Activated CD8-positive, alpha-beta memory T cell treated with anti-CD3 and anti-CD28 coated beads for 4 hours (primary cell): ENCODE data around the gene PDIA3.
"Not testable (repeated sequence)": the region's sequence is repeated elsewhere in the genome, so short reads cannot be mapped to it uniquely, and the experiment has no call there.

Experiments used
- DNase-seq, 2 donors: peaks; one replicate each; pipeline ENCODE4 v3.0.0-alpha.2; 2020; ENCODE audit warnings: low read depth in 2 of 2

Gene PDIA3

DNA sequence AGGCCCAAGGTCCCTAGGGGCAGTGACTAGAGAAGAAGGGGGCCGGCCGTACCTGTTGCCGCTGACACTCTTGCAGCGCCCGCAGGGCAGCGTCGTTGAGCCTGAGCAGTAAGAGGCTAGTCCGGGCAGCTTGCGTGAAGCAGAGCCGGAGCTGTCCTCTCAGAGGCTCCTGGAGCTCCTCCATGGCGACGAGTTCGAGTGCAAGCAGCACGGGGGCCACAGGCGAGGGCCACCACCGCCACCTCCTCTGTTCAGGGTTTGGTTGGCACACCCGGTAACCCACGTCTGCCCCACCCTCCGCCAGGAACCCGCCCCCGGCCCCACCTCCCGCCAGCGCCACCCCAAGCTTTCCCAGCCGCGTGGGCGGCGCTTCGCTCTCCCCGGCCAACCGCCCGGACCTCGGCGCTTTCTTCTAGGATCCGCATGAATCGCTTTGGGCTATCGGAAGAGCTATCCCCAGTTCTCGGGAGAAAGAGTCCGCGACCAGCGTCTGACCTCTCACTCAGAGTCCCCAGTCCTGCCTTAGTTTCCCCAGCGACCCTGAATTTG is 30.6 kb downstream of the PDIA3 start, which contains the start of gene ELL3:
TSS of gene ELL3 (minus strand) at position 249 of the 549 bp plus-strand sequence. CDS start at position 184, 65 bp downstream.
- DNase-seq: peak; percentile 52 to 60

GRCh38 chr15:43777267-43777914 is 31.2 kb downstream of the PDIA3 start:
- DNase-seq: peak; percentile 65 to 69

GRCh38 chr15:43779016-43779415 is 32.8 kb downstream of the PDIA3 start:
- DNase-seq: no peak

DNA sequence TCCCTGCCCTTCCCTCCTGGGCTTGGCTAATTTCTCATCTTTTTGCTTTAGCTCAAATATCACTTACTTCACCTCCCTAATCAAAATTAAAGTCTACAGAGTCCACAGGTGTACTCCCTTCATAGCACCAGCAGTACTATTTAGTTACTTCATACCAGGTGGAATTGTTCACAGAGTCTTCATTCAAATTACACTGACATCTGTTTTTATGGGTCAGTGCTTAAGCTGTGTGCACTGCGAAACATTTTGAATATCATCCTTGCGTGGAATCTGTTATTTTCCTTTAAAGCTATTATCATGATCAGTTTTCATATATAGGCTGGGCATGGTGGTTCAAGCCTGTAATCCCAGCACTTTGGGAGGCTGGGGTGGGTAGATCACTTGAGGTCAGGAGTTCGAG is 43.2 kb downstream of the PDIA3 start:
- DNase-seq: no peak

GRCh38 chr15:43791993-43792760 is 45.9 kb downstream of the PDIA3 start, which contains the start of gene SERF2:
TSS of gene SERF2 (plus strand) at chr15:43792320. CDS start at chr15:43792377, 57 bp downstream.
- peak; percentile 99 to 100 for DNase-seq

- DNase-seq: peak in 1 of 2 donors; percentile 24
Observed at GRCh38 chr15:43792761-43793476, 46.7 kb downstream of the PDIA3 start.

DNA sequence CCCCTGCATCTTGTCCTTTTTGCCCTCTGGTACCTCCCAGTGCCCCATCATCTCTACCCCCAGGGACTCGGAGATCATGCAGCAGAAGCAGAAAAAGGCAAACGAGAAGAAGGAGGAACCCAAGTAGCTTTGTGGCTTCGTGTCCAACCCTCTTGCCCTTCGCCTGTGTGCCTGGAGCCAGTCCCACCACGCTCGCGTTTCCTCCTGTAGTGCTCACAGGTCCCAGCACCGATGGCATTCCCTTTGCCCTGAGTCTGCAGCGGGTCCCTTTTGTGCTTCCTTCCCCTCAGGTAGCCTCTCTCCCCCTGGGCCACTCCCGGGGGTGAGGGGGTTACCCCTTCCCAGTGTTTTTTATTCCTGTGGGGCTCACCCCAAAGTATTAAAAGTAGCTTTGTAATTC is 47.4 kb downstream of the PDIA3 start:
- DNase-seq: no peak

- DNase-seq: no peak
Observed at GRCh38 chr15:43794269-43795037, 48.2 kb downstream of the PDIA3 start.

GRCh38 chr15:43795197-43795596 is 49.0 kb downstream of the PDIA3 start:
- no peak for DNase-seq

DNA sequence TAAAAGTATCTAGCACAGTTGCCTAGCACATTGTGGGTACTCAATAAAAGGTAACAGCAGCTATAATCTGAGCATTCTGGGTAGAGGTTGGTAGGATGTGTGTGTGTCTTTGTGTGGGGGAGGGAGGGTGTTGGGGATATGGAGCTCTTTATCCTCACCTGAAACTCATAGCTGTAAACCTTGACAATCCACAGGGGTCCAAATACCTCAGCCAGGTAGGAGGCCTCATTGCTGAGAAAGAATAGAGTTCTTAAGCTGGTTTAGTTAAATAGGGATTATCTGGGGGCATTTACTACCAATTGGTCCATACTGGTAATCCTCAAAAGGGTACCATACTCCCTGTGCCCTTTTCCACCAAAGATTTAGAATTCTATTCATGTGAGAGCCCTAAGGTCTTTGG is 49.8 kb downstream of the PDIA3 start:
- DNase-seq: no peak

DNA sequence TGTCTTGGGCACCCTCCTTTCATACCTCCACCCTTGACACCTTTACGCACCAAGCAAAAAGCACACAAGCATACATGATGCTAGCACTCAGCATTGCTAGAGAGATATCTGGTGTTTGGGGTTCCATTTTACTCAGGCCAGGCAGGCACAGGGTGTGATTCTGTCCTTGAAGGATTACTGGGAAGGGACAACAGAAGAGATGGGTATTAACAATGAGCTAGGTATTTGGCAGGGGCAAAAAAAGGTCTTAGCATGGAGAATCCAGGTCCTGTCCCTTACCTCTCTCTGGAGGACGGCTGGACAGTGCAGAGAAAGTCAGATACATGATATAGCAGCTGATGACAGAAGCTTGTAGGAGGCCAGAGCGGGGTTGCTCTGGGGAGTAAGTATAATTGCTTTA is 50.3 kb downstream of the PDIA3 start:
- no peak for DNase-seq

DNA sequence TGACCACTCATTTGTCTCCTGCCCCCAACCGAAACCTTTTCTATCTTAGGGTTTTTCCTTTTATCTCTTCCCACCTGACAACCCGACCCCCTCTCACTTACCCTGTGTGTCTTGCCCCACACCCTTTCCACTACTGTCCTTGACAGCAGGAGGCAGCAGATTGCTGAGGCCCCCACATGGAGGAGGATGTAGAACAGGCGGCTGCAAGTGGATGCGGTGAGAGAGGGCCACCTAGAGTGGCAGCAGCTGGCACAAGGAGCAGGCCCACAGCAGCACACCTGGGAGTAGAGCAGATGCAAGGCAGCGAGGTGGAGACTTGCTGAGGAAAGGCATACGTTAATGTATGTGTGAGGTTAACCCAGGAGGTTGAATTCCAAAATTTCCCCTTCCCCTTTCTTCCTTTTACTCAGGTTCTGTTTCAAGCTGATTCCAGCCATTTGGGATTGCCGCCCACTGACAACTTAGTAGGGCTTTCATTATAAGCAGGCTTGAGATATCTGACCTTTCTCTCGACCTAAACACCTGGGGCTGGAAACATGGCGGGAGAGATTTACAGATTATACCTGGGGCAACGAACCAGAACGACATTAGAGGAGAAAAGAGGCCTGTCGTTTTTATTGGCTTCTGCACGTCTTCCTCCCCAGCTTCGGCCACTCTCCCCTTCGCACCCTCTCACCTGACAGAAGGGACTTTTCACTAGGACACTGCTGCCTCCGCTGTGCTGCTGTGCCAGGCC is 53.1 kb downstream of the PDIA3 start:
- no peak for DNase-seq

- DNase-seq: no peak
Observed at GRCh38 chr15:43799945-43800285, 53.7 kb downstream of the PDIA3 start, which contains the start of gene SERINC4. TSS of gene SERINC4 (minus strand) at chr15:43800220. CDS start at chr15:43799986, 234 bp downstream.

- peak; percentile 84 to 85 for DNase-seq
Observed at GRCh38 chr15:43800286-43801141, 54.3 kb downstream of the PDIA3 start, which contains the start of gene HYPK. TSS of gene HYPK (plus strand) at chr15:43800599. CDS start at chr15:43800623, 24 bp downstream.

DNA sequence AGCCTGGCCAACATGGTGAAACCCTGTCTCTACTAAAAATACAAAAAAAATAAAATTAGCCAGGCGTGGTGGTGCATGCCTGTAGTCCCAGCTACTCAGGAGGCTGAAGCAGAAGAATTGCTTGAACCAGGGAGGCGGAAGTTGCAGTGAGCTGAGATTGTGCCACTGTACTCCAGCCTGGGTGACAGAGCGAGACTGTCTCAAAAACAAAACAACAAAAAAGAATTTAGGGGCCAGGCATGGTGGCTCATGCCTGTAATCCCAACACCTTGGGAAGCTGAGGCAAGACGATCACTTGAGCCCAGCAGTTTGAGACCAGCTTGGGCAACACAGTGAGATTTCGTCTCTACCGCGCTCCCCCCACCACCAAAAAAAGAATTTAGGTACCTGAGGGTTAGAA is 56.4 kb downstream of the PDIA3 start:
- DNase-seq: not testable (repeated sequence)

DNA sequence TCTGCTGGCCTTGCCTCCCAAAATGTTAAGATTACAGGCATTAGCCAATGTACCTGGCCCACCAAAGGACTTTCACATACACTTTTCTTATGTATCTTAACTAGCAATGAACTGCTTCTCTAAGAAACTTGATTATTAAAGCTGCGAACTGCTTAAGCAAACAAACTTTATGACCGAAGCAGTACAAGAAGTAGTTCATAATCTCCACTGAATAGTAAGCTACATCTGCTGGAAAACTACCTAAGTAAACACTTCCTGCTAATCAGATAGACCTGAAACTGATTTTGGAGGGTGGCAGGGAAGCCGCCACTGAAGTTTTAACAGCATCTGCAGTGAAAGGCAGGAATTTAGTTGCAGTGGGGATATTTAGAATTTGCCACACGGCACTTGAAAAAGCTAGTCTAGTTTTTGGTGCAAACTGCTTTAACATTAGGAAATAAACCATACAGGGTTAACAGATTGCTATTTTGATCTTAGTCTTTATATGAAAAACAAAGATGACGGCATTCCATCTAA is 62.3 kb downstream of the PDIA3 start:
- no peak for DNase-seq

DNA sequence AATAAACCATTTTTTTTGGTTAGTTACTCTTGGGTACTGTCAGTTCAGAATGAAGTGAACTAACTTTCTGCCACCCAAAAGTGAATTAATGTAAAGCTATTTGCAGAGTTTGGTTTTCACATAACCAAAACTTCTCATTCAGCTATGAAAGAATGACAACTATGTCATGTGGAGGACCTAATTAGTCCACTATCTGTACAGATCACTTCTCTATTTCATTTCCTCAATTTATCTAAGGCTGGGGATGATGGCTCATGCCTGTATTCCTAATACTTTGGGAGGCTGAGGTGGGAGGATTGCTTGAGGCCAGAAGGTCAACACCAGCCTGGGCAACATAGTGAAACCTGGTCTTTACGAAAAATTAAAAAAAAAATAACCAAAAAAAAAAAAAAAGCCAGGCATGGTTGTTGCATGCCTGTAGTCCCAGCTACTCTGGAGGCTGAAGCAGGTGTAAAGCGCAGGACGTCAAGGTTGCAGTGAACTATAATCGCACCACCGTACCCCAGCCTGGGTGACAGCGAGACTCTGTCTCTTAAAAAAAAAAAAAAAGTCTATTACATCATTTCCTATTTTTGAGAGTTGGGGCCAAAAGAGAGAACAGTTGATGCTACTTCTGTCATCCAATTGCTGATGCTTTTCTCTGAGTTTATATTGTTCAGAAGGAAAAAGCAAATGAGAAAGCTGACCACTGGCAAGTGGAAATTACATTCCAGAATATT is 62.9 kb downstream of the PDIA3 start:
- no peak for DNase-seq

DNA sequence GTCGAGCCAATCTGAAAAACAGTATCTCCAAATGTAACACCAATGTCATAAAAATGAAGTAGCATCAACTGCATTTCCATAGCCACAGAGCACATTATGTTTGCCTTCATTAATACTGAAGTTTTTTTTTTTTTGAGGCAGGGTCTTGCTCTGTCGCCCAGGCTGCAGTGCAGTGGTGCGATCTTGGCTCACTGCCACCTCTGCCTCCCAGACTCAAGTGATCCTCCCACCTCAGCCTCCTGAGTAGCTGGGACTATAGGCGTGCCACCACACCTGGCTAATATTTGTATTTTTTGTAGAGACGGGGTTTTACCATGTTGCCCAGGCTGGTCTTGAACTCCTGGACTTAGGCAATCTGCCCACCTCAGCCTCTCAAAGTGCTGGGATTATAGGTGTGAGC is 68.8 kb downstream of the PDIA3 start:
- not testable (repeated sequence) for DNase-seq

GRCh38 chr15:43821505-43821904 is 75.3 kb downstream of the PDIA3 start:
- no peak for DNase-seq
